PC-3 (cell line): ENCODE results near the gene ADI1. TPM values are rescaled to one million over a fixed set of nuclear protein-coding genes. Genes with fewer than 3 reads are reported as not detected.

Experiments used
- ATAC-seq: fragments of 200-7000 bp; cut with Tn5 transposase; 2 replicates; pipeline ENCODE4 v1.9.1; 2020; ENCODE audit warnings: mild to moderate bottlenecking, moderate library complexity
- BruUV-seq: library from RNA; stranded (reverse); fragments of 400-500 nt; replicated peaks from 2 replicates; lab custom pipeline; 2021; lab: Mats Ljungman, UMichigan
- CTCF ChIA-PET: fragments of 300-600 bp; sonication (Branson Sonifier 250); formaldehyde crosslinking; loops from one replicate; lab custom pipeline; 2022; ENCODE audit warnings: antibody characterized with exemption; lab: Charles Lee
- POLR2A ChIA-PET: fragments of 300-600 bp; sonication (Branson Sonifier 250); formaldehyde crosslinking; loops from one replicate; lab custom pipeline; 2022; ENCODE audit warnings: antibody characterized with exemption; ENCODE audit not compliant: unreplicated experiment; lab: Charles Lee
- DNase-seq: peaks from one replicate; pipeline ENCODE4 v3.0.0-alpha.2; 2015
- H2AFZ ChIP-seq: fragments of 300-600 bp; sonication (generic); 2 replicates; pipeline ENCODE4 v1.6.0; 2016; ENCODE audit warnings: antibody characterized with exemption, low read length
- H3F3A ChIP-seq: fragments of 300-600 bp; sonication (generic); one replicate; pipeline ENCODE4 v1.6.0; 2017; ENCODE audit warnings: antibody characterized with exemption, low read length, control low read depth, mild to moderate bottlenecking; ENCODE audit not compliant: unreplicated experiment
- H3K27ac ChIP-seq: fragments of 300-600 bp; sonication (generic); 2 replicates; pipeline ENCODE4 v1.5.1; 2016; ENCODE audit warnings: mild to moderate bottlenecking, low read length
- H3K27me3 ChIP-seq: fragments of 300-600 bp; sonication (generic); 2 replicates; pipeline ENCODE4 v1.6.1; 2016; ENCODE audit warnings: low read length, mixed read lengths
- H3K36me3 ChIP-seq: fragments of 300-600 bp; sonication (generic); 2 replicates; pipeline ENCODE4 v1.6.1; 2016; ENCODE audit warnings: low read depth, mixed run types, low read length, mixed read lengths
- H3K4me1 ChIP-seq: fragments of 300-600 bp; sonication (generic); 2 replicates; pipeline ENCODE4 v1.5.1; 2016; ENCODE audit warnings: low read length; ENCODE audit not compliant: insufficient read depth
- H3K4me2 ChIP-seq: fragments of 300-600 bp; sonication (generic); 2 replicates; pipeline ENCODE4 v1.6.0; 2016; ENCODE audit warnings: low read length
- H3K4me3 ChIP-seq: fragments of 300-600 bp; sonication (generic); 2 replicates; pipeline ENCODE4 v1.5.1; 2016; ENCODE audit warnings: mild to moderate bottlenecking, low read length, mixed read lengths
- H3K79me2 ChIP-seq: fragments of 300-600 bp; sonication (generic); 2 replicates; pipeline ENCODE4 v1.6.1; 2017; ENCODE audit warnings: low read length, mixed read lengths
- H3K9ac ChIP-seq: fragments of 300-600 bp; sonication (generic); 2 replicates; pipeline ENCODE4 v1.6.0; 2016; ENCODE audit warnings: mild to moderate bottlenecking, low read length
- H3K9me2 ChIP-seq: fragments of 300-600 bp; sonication (generic); replicated peaks from 2 replicates; pipeline ENCODE4 v1.6.1; 2016; ENCODE audit warnings: mixed run types, low read length, mixed read lengths
- H3K9me3 ChIP-seq: fragments of 300-600 bp; sonication (generic); 2 replicates; pipeline ENCODE4 v1.6.1; 2016; ENCODE audit warnings: low read length, mixed read lengths
- H4K20me1 ChIP-seq: fragments of 300-600 bp; sonication (generic); 2 replicates; pipeline ENCODE4 v1.6.1; 2016; ENCODE audit warnings: low read length, mixed read lengths
- CTCF ChIP-seq: fragments of 300-600 bp; sonication (generic); conservative IDR thresholded peaks from 2 replicates; pipeline ENCODE4 v1.5.1; 2017; ENCODE audit warnings: antibody characterized with exemption, low read depth, mild to moderate bottlenecking, low read length
- EZH2 ChIP-seq: fragments of 300-600 bp; sonication (generic); IDR thresholded peaks from one replicate; pipeline ENCODE4 v1.6.1; 2017; ENCODE audit warnings: antibody characterized with exemption, mild to moderate bottlenecking, low read length; ENCODE audit not compliant: unreplicated experiment
- EZH2phosphoT487 ChIP-seq: fragments of 300-600 bp; sonication (generic); IDR thresholded peaks from 2 replicates; pipeline ENCODE4 v1.6.1; 2018; ENCODE audit warnings: mild to moderate bottlenecking, antibody characterized with exemption, low read length, borderline replicate concordance
- intact Hi-C: fragments of 100-400 bp; cut with micrococcal nuclease; formaldehyde crosslinking; loops from 2 replicates; pipeline ENCODE4 v1.9.0; 2023
- total RNA-seq: library from RNA; depleted of rRNA; stranded (reverse); fragments of >200 nt; gene quantifications from 2 replicates; pipeline ENCODE4 v1.2.3, GENCODE V29; 2014

ADI1 gene
- total RNA-seq, 1 experiment from 2014 or later = 97.8 TPM

- CTCF ChIA-PET = no interaction called here
Observed at GRCh38 chr2:3464401-3465005, 54.8 kb downstream of the ADI1 start.

GRCh38 chr2:3463944-3464343, 55.4 kb downstream of the ADI1 start:
- Histone ChIP-seq H3K9me2 (no peaks in the 10 kb centered on the region), H3K27me3 (no peaks in the 10 kb centered on the region), H3F3A (no peaks in the 10 kb centered on the region), H3K4me1 (peaks cover 9% of the 10 kb centered on the region), H3K36me3 (peaks cover 8% of the 10 kb centered on the region; the same call in 1 of the 2 replicates), H3K4me3 (no peak overlapping the region), H3K79me2 (no peaks in the 10 kb centered on the region), H3K4me2 (no peak overlapping the region), H2AFZ (no peak overlapping the region), H3K27ac (no peak overlapping the region), H3K9ac (no peak overlapping the region), H4K20me1 (no peaks in the 10 kb centered on the region), H3K9me3 (no peaks in the 10 kb centered on the region)
- TF ChIP-seq CTCF = no peak
- TF ChIP-seq EZH2phosphoT487 = no peak
- no peak for TF ChIP-seq EZH2
- no peak for ATAC-seq
- no TSS peak for BruUV-seq
- CTCF ChIA-PET = no interaction called here
- intact Hi-C loops = no loop called here
- no peak for DNase-seq
- POLR2A ChIA-PET = no interaction called here

More at GRCh38 chr2:3464401-3465005, 54.8 kb downstream of the ADI1 start:
- H3K4me2 ChIP-seq = no peak overlapping the region
- no peaks in the 10 kb centered on the region for H3K9me3 ChIP-seq
- H3K4me1 ChIP-seq = peaks cover 9% of the 10 kb centered on the region
- H3F3A ChIP-seq = no peaks in the 10 kb centered on the region
- no peaks in the 10 kb centered on the region for H3K27me3 ChIP-seq
- H3K79me2 ChIP-seq = no peaks in the 10 kb centered on the region
- no peak for TF ChIP-seq EZH2phosphoT487
- no peak for TF ChIP-seq CTCF
- TF ChIP-seq EZH2 = no peak
- intact Hi-C loops = no loop called here
- no peak overlapping the region for H3K4me3 ChIP-seq
- DNase-seq = no peak
- H3K36me3 ChIP-seq = peaks cover 8% of the 10 kb centered on the region; the same call in 1 of the 2 replicates
- no peak overlapping the region for H2AFZ ChIP-seq
- no peaks in the 10 kb centered on the region for H3K9me2 ChIP-seq
- no peak overlapping the region for H3K27ac ChIP-seq
- no peak for ATAC-seq
- no peaks in the 10 kb centered on the region for H4K20me1 ChIP-seq
- H3K9ac ChIP-seq = no peak overlapping the region
- POLR2A ChIA-PET = no interaction called here
- BruUV-seq = no TSS peak

DNA sequence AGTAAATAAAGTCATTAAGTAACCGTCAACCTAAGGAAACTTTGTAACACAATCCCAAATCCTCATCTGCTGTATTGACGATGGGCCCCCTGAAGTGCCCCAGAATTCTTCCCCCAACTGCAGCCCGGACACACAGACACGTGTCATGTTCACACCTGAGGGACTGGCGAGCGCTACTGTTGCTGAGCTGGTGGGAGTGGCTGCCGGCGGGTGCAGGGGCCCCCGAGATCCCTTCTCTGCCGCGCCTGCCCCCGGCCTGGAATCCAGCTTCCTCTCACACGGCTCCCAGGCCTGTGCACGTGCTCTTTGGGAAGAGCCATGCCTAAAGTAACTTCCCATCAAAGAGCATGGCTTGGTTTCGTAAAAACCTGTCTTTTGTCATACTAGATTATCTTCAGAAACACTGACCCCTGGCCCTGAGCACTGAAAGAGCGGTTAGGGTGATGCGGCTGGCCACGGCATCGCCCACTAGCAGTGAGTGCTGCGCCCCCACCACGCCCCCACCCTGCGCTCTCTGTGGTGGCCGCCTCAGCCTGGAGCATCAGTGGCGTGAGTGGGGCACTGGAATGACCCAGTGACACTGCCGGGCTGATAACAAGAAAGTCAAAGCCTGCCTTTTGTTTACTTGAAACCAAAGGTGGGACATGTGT, 56.0 kb downstream of the ADI1 start:
- no TSS peak for BruUV-seq
- intact Hi-C loops = no loop called here
- no peak for ATAC-seq

More for the DNA sequence above, 56.0 kb downstream of the ADI1 start:
- no peaks in the 10 kb centered on the region for H3F3A ChIP-seq
- no peaks in the 10 kb centered on the region for H3K27me3 ChIP-seq
- no peaks in the 10 kb centered on the region for H4K20me1 ChIP-seq
- no peak overlapping the region for H2AFZ ChIP-seq
- H3K9me2 ChIP-seq = no peaks in the 10 kb centered on the region
- no peak overlapping the region for H3K27ac ChIP-seq
- peaks cover 8% of the 10 kb centered on the region; the same call in 1 of the 2 replicates for H3K36me3 ChIP-seq
- no peak overlapping the region for H3K9ac ChIP-seq
- no peak overlapping the region for H3K4me3 ChIP-seq
- POLR2A ChIA-PET = no interaction called here
- H3K4me1 ChIP-seq = peaks cover 9% of the 10 kb centered on the region
- no peak for DNase-seq
- no peaks in the 10 kb centered on the region for H3K79me2 ChIP-seq
- no peak for TF ChIP-seq EZH2
- TF ChIP-seq EZH2phosphoT487 = no peak
- TF ChIP-seq CTCF = no peak
- CTCF ChIA-PET = no interaction called here
- no peaks in the 10 kb centered on the region for H3K9me3 ChIP-seq
- no peak overlapping the region for H3K4me2 ChIP-seq
